ENCODE results near the gene SLC6A18. TPM values are rescaled to one million over a fixed set of nuclear protein-coding genes. Genes with fewer than 3 reads are reported as not detected.

SLC6A18 gene
- total and polyA plus RNA-seq, 10 of the 15 experiments (the other 5 are each of a cell fraction or from before 2014, with no cell fraction given): not detected

GRCh38 chr5:1226839-1227581 lies 1.8 kb downstream of the SLC6A18 start:
- TF ChIP-seq E4F1 (IDR thresholded peaks at IDR 0.05; ENCODE audit: borderline replicate concordance, partially characterized antibody) (no peak), ZNF207 (IDR thresholded peaks at IDR 0.05; ENCODE audit: borderline replicate concordance) (no peak)
- SMC1A ChIA-PET (ENCODE audit: uncharacterized antibody, unreplicated experiment): interaction anchor here (0.7 kb wide), 1 partner anchor 397 kb away, joined by 3 read pairs; no protein-coding TSS in a partner anchor
- H3K79me2 ChIP-seq (ENCODE audit: control insufficient read depth, insufficient read depth, low read length): no peaks in the 10 kb centered on the region
- RAD21 ChIA-PET (ENCODE audit: unreplicated experiment): no interaction called here
- no peaks in the 10 kb centered on the region; the same call in 2 of the 3 replicates for H3K9me3 ChIP-seq (replicated peaks; ENCODE audit: control insufficient read depth, insufficient read depth, low read length)
- no peak for DNase-seq (ENCODE audit: low read depth, low spot score)
- no peak overlapping the region for H3K9ac ChIP-seq (ENCODE audit: control insufficient read depth, insufficient read depth, low read length)
- intact Hi-C loops (cut with micrococcal nuclease; ENCODE audit: unreplicated experiment): no loop called here
- 71% methylated on average over 33 of the region's 50 CpGs for WGBS (ENCODE audit: insufficient coverage, insufficient replicate concordance, low lambda C conversion rate, missing lambda C conversion rate)
- no peak for FAIRE-seq
- no peaks in the 10 kb centered on the region for H3K36me3 ChIP-seq (ENCODE audit: control insufficient read depth in 2 of 2, insufficient read depth in 2 of 2, low read length in 1 of 2)
- H3K27ac ChIP-seq (ENCODE audit: control insufficient read depth, insufficient read depth): no peak overlapping the region
- no peak overlapping the region for H2AFZ ChIP-seq (ENCODE audit: control insufficient read depth, low read depth, low read length)
- H3K4me3 ChIP-seq: no peak overlapping the region
- in situ Hi-C loops (cut with MboI): no loop called here
- no peak overlapping the region for H3K4me2 ChIP-seq (ENCODE audit: control insufficient read depth, insufficient read depth)
- H3K4me1 ChIP-seq (ENCODE audit: control insufficient read depth, insufficient read depth, low read length): no peaks in the 10 kb centered on the region
- POLR2A ChIA-PET: no interaction called here
- ATAC-seq: no peak
- H4K20me1 ChIP-seq (ENCODE audit: control insufficient read depth, insufficient read depth): no peaks in the 10 kb centered on the region
- CTCF ChIA-PET: interaction anchor here (0.9 kb wide), 1 partner anchor 416 kb away, joined by 3 read pairs; no protein-coding TSS in a partner anchor
- BruUV-seq (replicated peaks): no TSS peak
- H3K27me3 ChIP-seq (replicated peaks in 1 of 2; ENCODE audit: control insufficient read depth in 2 of 2, insufficient read depth in 2 of 2, low read length in 1 of 2): no peaks in the 10 kb centered on the region; a peak in 2 of 4 replicates

- TF ChIP-seq HDGF (IDR thresholded peaks at IDR 0.05) (no peak), ETV6 (conservative IDR thresholded peaks at IDR 0.05 in 1 of 2, IDR thresholded peaks at IDR 0.05 in 1 of 2; ENCODE audit: borderline replicate concordance in 1 of 2, low read depth in 1 of 2) (no peak), RAD21 (IDR thresholded peaks at IDR 0.05; ENCODE audit: insufficient read depth, low read depth, low read length) (no peak), ZNF207 (IDR thresholded peaks at IDR 0.05; ENCODE audit: borderline replicate concordance) (no peak), CREB1 (IDR thresholded peaks at IDR 0.05; ENCODE audit: low read depth) (no peak), NFXL1 (IDR thresholded peaks at IDR 0.05; ENCODE audit: borderline replicate concordance) (no peak), ASH2L (IDR thresholded peaks at IDR 0.05; ENCODE audit: borderline replicate concordance, low read depth) (no peak), GABPA (IDR thresholded peaks at IDR 0.05; ENCODE audit: low read depth) (no peak), NKRF (conservative IDR thresholded peaks at IDR 0.05) (no peak)
- in situ Hi-C loops (cut with MboI): no loop called here
- FAIRE-seq (no peak), DNase-seq (ENCODE audit: low read depth, low spot score) (no peak), ATAC-seq (no peak)
- ChIA-PET POLR2A (no interaction called here), CTCF (interaction anchor here (0.9 kb wide), 1 partner anchor 415 kb away, joined by 3 read pairs; no protein-coding TSS in a partner anchor), RAD21 (ENCODE audit: unreplicated experiment) (no interaction called here), SMC1A (ENCODE audit: uncharacterized antibody, unreplicated experiment) (interaction anchor here (0.7 kb wide), 1 partner anchor 396 kb away, joined by 3 read pairs; no protein-coding TSS in a partner anchor)
- no TSS peak for BruUV-seq (replicated peaks)
- H3K79me2 ChIP-seq (ENCODE audit: control insufficient read depth, insufficient read depth, low read length): no peaks in the 10 kb centered on the region
- H3K9ac ChIP-seq (ENCODE audit: control insufficient read depth, insufficient read depth, low read length): no peak overlapping the region
- no peak overlapping the region for H2AFZ ChIP-seq (ENCODE audit: control insufficient read depth, low read depth, low read length)
- no peaks in the 10 kb centered on the region for H4K20me1 ChIP-seq (ENCODE audit: control insufficient read depth, insufficient read depth)
- no peaks in the 10 kb centered on the region; a peak in 2 of 4 replicates for H3K27me3 ChIP-seq (replicated peaks in 1 of 2; ENCODE audit: control insufficient read depth in 2 of 2, insufficient read depth in 2 of 2, low read length in 1 of 2)
- H3K27ac ChIP-seq (ENCODE audit: control insufficient read depth, insufficient read depth): no peak overlapping the region
- intact Hi-C loops (cut with micrococcal nuclease; ENCODE audit: unreplicated experiment): no loop called here
- H3K36me3 ChIP-seq (ENCODE audit: control insufficient read depth in 2 of 2, insufficient read depth in 2 of 2, low read length in 1 of 2): no peaks in the 10 kb centered on the region
- H3K4me1 ChIP-seq (ENCODE audit: control insufficient read depth, insufficient read depth, low read length): no peaks in the 10 kb centered on the region
- 59% methylated on average over 14 of the region's 14 CpGs for WGBS (ENCODE audit: insufficient coverage, insufficient replicate concordance, low lambda C conversion rate, missing lambda C conversion rate)
- H3K4me2 ChIP-seq (ENCODE audit: control insufficient read depth, insufficient read depth): no peak overlapping the region
- H3K4me3 ChIP-seq: no peak overlapping the region
- no peaks in the 10 kb centered on the region for H3K9me3 ChIP-seq (replicated peaks; ENCODE audit: control insufficient read depth, insufficient read depth, low read length)
Measured at GRCh38 chr5:1227667-1228066, 2.5 kb downstream of the SLC6A18 start.
